GM21526 (cell line): ENCODE data around the gene ZNF532.

ENCODE experiments used
- ATAC-seq: cut with Tn5 transposase; IDR thresholded peaks from one replicate; pipeline ENCODE4 v1.9.1; 2021; ENCODE audit warnings: moderate library complexity; ENCODE audit not compliant: unreplicated experiment, low FRiP score

Gene ZNF532

GRCh38 chr18:58867281-58867961 lies 2.7 kb downstream of the ZNF532 start:
- no peak for ATAC-seq

- no peak for ATAC-seq
Measured at GRCh38 chr18:58868440-58868839, 3.8 kb downstream of the ZNF532 start.

GRCh38 chr18:58870130-58870529 lies 5.5 kb downstream of the ZNF532 start:
- no peak for ATAC-seq

- ATAC-seq = no peak
Measured at GRCh38 chr18:58870621-58871020, 5.9 kb downstream of the ZNF532 start.

GRCh38 chr18:58871514-58872420 lies 7.1 kb downstream of the ZNF532 start:
- no peak for ATAC-seq

- no peak for ATAC-seq
Measured at GRCh38 chr18:58878640-58879039, 14.0 kb downstream of the ZNF532 start.

- no peak for ATAC-seq
Measured at GRCh38 chr18:58881477-58881876, 16.8 kb downstream of the ZNF532 start.

- no peak for ATAC-seq
Measured at GRCh38 chr18:58882044-58882443, 17.4 kb downstream of the ZNF532 start.

- ATAC-seq = no peak
Measured at GRCh38 chr18:58882686-58883085, 18.0 kb downstream of the ZNF532 start.

- no peak for ATAC-seq
Measured at GRCh38 chr18:58884680-58885079, 20.0 kb downstream of the ZNF532 start.

GRCh38 chr18:58886431-58886830 lies 21.8 kb downstream of the ZNF532 start:
- ATAC-seq = no peak

GRCh38 chr18:58886864-58887612 lies 22.4 kb downstream of the ZNF532 start:
- no peak for ATAC-seq

- ATAC-seq = no peak
Measured at GRCh38 chr18:58887613-58887963, 22.9 kb downstream of the ZNF532 start.

- ATAC-seq = no peak
Measured at GRCh38 chr18:58891776-58892175, 27.1 kb downstream of the ZNF532 start.

- no peak for ATAC-seq
Measured at GRCh38 chr18:58892488-58892887, 27.8 kb downstream of the ZNF532 start.

- no peak for ATAC-seq
Measured at GRCh38 chr18:58893388-58894099, 28.9 kb downstream of the ZNF532 start.

- ATAC-seq = no peak
Measured at GRCh38 chr18:58894930-58895329, 30.3 kb downstream of the ZNF532 start.

- ATAC-seq = no peak
Measured at GRCh38 chr18:58895385-58895784, 30.7 kb downstream of the ZNF532 start.

GRCh38 chr18:58896268-58896667 lies 31.6 kb downstream of the ZNF532 start:
- peak; percentile 76 for ATAC-seq

GRCh38 chr18:58896734-58897508 lies 32.2 kb downstream of the ZNF532 start:
- no peak for ATAC-seq
